DND-41 (cell line): Measurements from ENCODE around the gene CNTN5.

Source experiments
- EZH2 ChIP-seq: IDR thresholded peaks from 3 replicates; pipeline ENCODE4 v1.6.1; 2012; ENCODE audit warnings: borderline replicate concordance, low read depth, mild to moderate bottlenecking, moderate library complexity, low read length, inconsistent platforms; ENCODE audit not compliant: severe bottlenecking
- TF ChIP-seq, protein P1 (sequence below): IDR thresholded peaks from 2 replicates; pipeline ENCODE4 v1.5.1; 2012; ENCODE audit warnings: borderline replicate concordance, low read length, moderate library complexity, mild to moderate bottlenecking; ENCODE audit not compliant: poor library complexity, severe bottlenecking; ENCODE audit errors: extremely low read depth

DNA sequence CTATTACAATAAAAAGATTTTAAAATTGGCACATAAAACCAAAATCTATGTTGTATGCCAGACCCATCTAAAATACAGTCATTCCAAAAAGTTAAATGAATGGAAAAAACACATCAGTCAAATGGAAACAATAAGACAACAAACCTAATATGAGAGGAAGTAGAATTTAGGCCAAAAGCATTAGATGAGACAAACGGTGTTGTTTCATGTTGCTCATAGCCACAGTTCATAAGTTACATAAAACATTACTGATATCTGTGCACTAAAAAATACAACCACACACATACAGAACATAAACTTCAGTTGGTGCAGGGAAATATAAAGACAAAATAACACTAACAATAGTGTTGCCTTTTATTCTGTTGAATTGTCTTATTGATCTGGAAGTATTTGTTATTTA is 661.9 kb downstream of the CNTN5 start:
- TF ChIP-seq, protein P1, sequence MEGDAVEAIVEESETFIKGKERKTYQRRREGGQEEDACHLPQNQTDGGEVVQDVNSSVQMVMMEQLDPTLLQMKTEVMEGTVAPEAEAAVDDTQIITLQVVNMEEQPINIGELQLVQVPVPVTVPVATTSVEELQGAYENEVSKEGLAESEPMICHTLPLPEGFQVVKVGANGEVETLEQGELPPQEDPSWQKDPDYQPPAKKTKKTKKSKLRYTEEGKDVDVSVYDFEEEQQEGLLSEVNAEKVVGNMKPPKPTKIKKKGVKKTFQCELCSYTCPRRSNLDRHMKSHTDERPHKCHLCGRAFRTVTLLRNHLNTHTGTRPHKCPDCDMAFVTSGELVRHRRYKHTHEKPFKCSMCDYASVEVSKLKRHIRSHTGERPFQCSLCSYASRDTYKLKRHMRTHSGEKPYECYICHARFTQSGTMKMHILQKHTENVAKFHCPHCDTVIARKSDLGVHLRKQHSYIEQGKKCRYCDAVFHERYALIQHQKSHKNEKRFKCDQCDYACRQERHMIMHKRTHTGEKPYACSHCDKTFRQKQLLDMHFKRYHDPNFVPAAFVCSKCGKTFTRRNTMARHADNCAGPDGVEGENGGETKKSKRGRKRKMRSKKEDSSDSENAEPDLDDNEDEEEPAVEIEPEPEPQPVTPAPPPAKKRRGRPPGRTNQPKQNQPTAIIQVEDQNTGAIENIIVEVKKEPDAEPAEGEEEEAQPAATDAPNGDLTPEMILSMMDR = no peak
- no peak for TF ChIP-seq EZH2
